ENCODE data around the gene CLTA.
"Not testable (repeated sequence)": the region's sequence is repeated elsewhere in the genome, so short reads cannot be mapped to it uniquely, and the experiment has no call there.

GRCh38 chr9:36159509-36159908 lies 31.2 kb upstream of the CLTA start:
- not testable (repeated sequence) for TF ChIP-seq POLR2A (IDR thresholded peaks at IDR 0.05)
- TF ChIP-seq, protein P1, sequence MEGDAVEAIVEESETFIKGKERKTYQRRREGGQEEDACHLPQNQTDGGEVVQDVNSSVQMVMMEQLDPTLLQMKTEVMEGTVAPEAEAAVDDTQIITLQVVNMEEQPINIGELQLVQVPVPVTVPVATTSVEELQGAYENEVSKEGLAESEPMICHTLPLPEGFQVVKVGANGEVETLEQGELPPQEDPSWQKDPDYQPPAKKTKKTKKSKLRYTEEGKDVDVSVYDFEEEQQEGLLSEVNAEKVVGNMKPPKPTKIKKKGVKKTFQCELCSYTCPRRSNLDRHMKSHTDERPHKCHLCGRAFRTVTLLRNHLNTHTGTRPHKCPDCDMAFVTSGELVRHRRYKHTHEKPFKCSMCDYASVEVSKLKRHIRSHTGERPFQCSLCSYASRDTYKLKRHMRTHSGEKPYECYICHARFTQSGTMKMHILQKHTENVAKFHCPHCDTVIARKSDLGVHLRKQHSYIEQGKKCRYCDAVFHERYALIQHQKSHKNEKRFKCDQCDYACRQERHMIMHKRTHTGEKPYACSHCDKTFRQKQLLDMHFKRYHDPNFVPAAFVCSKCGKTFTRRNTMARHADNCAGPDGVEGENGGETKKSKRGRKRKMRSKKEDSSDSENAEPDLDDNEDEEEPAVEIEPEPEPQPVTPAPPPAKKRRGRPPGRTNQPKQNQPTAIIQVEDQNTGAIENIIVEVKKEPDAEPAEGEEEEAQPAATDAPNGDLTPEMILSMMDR (IDR thresholded peaks at IDR 0.05) = not testable (repeated sequence)

All from heart left ventricle (tissue), 13 donors.